HG02852 (cell line): Measurements from ENCODE around the gene CUBN.
"Not testable (repeated sequence)": the region's sequence is repeated elsewhere in the genome, so short reads cannot be mapped to it uniquely, and the experiment has no call there.

Source experiments
- ATAC-seq: cut with Tn5 transposase; IDR thresholded peaks from one replicate; pipeline ENCODE4 v1.9.1; 2021; ENCODE audit warnings: mild to moderate bottlenecking, moderate library complexity; ENCODE audit not compliant: unreplicated experiment

Gene CUBN

DNA sequence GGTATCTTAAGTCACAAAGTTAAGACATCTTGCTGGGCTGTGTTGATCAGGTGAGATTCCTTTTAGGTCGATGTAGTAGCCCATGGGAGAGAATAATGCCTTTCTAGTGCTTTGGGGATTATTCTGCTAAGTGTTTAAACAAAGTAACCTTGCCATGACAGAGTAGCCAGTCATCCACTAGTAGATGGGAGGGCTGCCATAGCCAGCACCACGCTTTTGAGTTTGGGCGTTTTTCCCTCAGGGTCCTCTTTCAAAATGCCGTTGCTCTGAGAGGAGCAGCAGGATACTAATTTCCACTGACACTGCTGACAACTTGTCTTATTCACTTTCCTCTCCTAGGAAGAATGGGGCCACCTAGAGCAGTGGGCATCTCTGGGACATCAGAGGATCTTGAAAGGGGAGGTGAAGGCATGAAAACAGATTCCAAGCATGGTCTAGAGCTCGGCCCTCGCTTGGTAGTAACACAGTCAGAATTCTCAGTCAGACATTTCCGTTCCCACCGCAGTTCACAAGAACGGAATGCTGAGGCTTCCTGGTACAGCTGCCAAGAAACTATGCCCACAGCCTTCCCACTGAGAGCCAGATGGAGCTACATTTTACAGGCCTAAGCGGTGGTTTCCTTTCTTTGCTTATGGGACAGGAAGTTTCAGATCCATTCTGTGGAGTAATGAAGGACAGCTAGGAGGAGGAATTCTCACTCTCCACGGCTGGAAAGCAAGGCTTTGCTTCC lies 297.1 kb downstream of the CUBN start:
- ATAC-seq, result no peak

DNA sequence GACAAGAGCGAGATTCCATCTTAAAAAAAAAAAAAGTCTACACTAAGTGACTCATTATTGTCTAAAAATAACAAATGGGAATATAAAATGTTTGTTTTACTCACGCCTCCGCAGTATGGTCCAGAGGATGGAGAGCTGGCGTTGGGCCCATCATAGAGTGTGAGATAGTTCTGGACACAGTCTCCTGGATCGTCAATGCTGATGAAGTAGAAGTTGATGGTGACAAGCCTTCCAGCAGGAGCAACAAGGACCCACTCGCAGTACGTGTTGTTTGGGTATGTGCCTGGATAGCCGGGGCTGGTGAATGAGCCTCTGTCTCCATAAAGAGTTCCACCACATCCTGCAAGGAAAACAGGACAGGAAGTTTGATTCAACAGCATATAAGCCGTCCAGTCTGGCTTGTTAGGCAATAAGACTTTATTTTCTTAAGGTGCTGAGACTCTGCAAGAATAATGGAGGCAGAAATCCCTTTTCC lies 300.9 kb downstream of the CUBN start:
- no peak for ATAC-seq

DNA sequence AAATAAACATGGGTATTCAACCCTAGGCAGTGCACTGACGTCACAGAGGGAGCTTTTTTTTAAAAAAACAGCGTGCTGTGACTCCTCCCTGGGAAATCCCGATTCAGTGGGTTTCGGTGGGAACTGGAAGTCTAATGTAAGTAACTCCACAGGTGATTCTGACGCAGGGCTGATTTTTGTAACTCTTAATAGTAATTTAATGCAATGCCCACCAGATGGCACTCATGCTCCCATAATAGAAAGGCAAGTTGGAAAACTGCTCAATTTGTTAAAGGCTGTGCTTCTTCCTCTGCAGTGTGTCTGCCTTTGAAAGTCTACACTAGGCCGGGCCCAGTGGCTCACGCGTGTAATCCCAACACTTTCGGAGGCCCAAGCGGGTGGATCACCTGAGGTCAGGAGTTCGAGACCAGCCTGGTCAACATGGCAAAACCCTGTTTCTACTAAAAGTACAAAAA lies 301.5 kb downstream of the CUBN start:
- ATAC-seq, result peak; percentile 78

DNA sequence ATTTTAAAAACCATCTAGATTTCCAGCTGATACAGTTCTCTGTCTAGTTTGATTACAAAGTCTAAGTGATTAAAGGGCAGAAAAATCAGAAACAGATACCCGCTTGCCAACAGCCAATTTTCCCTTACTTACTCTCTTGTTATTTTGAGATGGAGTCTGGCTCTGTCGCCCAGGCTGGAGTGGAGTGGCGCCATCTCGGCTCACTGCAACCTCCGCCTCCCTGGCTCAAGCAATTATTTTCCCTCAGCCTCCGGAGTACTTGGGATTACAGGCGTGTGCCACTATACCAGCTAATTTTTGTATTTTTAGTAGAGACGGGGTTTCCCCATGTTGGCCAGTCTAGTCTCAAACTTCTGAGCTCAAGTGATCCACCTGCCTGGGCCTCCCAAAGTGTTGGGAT lies 302.1 kb downstream of the CUBN start:
- not testable (repeated sequence) for ATAC-seq

DNA sequence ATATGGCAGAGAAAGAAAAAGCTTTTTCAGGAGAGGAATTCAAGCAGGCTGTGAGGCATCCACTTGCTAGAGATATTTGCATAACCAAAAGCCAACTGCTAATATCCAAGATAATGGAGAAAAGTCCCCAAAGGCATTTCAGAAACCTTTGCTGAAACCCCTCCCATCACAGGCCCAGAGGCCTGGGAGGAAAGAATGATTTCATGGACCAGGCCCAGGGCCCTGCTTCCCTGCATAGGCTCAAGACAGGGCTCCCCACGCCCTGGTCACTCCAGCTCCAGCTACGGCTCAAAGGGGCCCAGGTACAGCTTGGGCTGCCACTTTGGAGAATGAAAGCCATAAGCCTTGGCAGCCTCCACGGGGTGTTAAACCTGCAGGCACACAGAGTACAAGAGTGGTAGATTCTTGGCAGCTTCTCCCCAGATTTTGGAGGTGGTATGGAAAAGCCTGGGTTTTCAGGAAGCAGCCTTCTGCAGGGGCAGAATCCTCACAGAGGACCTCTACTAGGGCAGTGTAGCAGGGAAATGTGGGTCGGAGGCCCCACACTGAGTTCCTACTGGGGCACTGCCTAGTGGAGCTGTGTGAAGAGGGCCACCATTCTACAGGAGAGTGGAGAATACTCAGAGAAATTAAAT lies 306.8 kb downstream of the CUBN start:
- ATAC-seq, result no peak

DNA sequence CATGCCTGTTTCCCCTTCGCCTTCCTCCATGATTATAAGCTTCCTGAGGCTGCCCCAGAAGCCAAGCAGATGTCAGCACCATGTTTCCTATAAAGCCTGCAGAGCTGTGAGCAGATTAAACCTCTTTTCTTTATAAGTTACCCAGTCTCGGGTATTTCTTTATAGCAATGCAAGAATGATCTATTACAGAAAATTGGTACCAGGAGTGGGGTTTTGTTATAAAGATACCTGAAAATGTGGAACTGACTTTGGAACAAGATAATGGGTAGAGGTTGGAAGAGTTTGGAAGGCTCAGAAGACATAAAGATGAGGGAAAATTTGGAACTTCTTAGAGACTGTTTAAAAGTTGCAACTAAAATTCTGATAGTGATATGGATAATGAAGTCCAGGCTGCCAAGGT lies 307.6 kb downstream of the CUBN start:
- ATAC-seq, result no peak

DNA sequence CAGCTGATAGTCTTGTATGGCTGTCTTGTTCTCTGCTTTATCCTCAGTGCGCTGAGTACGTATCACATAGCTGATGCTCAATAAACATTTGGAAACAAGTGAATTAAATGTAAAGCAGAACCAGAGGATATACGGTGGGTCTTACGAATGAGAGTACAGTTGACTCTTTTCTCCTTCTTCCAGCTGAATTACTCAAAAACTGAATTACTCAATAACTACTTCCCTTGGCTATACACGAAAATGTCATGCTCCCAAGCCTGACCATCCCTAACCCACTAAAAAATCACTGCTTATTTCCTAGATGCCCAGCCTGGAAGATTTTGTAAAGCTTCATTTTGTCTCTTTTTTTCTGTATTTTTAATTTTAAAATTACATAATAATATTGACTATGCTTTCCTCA lies 309.2 kb downstream of the CUBN start:
- ATAC-seq, result no peak

DNA sequence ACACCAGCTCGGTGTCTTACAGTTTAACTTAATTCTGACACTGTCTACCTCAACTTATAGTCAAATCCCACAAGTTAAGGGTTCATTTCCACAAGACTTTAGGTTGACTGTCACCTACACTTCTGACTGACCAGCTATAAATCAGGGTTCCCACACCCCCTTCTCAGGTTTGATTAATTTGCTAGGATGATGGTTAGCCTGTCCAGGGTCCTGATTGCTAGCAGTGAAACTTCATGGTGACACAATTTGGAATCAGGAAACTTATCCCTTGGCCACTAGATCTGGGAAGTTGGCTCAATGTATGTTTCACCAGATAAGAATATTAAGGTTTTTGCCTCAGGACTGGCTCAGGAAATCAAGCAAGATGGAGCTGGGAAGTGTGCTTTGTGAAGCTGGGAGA lies 309.6 kb downstream of the CUBN start:
- ATAC-seq, result no peak

DNA sequence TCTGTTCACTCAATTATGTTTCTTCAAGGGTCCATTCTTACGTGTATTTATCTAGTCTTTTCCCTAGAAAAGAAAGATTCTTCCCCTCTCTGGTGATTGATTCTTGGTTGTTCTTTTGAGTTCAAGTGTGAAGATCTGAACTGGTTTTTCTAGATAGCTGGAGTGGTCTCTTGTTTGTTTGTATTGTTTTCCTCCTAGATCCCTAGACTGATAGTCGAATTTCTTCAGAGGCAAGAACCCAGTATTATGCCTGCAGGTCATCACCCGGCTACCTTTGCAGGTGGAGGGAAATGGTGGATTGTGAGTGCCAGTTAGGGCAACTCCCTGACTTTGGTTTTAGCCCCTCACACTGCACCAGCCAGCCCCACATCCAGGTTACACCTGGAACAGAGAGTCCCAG lies 310.2 kb downstream of the CUBN start:
- ATAC-seq, result no peak

DNA sequence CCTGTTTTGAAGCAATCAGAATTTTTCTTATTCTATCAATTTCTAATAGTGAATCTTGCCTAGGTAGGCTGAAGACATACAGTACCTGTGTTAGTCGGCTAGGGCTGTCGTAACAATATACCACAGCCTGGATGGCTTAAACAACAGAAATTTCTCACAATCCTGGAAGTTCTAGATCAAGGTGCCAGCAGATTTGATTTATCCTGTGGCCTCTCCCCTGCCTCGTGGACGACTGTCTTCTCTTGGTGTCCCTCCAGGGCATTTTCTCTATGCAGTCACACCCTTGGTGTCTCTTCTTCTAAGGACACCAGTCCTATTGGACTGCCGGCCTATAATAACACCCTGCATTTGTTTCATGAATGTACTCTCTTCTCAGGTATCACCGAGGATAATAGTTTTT lies 310.6 kb downstream of the CUBN start:
- no peak for ATAC-seq

DNA sequence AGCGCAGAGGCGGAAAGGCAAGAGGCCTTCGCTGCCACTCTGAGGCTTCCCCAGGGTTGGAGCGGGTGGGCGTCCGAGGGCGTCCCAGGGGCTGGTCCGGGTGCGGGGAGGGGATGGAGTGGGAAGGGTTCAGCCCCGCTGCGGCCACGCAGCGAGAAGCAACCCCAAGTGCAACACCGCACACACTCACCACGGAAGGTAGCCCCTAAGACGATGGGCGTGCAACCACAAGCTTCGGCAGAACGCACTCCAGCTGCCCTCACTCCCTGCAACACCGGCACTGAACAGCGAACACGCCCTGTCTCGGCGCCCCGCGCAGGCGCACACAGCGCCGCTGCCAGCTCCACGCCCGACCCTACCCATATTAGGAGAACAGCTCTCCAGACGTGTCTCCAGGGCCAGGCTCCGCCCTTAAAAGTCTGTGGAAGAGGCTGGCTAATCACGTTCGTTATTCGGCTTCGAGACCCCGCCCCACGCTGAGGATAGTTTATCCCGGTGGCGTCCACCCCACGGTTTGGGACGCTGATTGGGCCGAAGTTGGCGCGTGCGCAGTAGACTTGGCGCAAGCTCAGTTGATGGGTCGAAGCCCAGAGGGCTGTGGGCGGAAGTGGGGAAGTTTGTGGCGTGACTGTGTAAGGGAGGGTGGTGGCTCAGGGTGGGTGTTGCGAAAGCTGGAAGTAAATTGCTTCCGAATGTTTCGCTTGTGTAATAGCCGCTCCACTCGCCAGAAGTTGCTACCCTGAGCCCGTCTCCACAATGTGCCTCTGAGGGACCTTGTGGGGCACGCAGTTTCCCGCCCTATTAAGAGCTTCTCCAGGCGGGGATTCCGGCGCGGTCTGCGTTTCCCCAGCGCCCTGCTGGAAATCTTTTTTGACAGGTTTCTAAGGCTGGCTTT lies 312.2 kb downstream of the CUBN start, which contains the start of gene RSU1:
Gene RSU1, minus strand, starts transcription at position 300 of the 895 bp plus-strand sequence. CDS start 343 bp downstream, outside the sequence.
- ATAC-seq, result peak; percentile 97

DNA sequence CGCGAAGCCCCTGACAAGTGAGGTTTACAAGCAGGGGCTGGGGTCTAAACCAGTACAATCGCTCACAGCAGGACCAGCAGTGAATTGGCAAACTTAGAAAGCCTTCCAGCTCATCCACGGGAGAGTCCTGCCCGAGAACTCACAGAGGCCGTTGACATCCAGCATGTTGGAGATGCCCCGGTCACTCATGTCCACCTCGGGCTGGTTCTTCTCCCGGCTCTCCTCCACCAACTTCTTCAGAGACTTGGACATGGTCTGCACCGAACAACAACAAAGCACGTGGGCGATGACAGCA lies 312.8 kb downstream of the CUBN start:
- no peak for ATAC-seq

DNA sequence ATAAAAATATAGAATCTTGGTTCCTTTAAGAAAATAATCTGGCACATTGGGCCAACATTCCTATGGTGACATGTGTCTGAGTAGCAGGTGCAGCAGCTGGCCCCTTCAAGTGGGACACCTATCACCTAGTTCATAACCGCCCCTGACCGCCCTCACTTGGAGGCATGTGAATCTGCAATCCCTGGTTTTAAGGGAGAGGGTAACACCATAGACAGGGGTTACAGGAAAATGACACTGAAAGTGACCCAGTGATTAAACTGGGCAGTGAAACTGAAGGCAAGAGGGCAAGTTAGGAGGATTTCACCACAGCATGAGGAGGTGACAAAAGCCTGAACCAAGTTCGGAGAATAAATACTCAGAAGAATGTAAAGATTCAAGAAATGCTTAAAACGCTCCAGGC lies 313.4 kb downstream of the CUBN start:
- ATAC-seq, result no peak

DNA sequence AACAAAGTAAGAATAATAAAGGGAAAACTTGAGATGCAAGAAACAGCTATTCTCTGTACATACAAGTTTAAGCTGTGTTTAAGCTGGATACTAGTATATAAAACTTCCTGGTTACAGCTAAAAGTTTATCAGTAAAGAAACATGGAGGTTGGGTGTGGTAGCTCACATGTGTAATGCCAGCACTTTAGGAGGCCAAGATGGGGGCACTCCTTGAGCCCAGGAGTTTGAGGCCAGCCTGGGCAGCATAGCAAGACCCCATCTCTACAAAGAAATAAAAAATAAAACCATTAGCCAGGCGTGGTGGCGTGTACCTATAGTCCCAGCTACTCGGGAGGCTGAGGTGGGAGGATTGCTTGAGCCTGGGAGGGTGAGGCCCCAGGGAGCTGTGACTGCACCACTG lies 315.6 kb downstream of the CUBN start:
- no peak for ATAC-seq

DNA sequence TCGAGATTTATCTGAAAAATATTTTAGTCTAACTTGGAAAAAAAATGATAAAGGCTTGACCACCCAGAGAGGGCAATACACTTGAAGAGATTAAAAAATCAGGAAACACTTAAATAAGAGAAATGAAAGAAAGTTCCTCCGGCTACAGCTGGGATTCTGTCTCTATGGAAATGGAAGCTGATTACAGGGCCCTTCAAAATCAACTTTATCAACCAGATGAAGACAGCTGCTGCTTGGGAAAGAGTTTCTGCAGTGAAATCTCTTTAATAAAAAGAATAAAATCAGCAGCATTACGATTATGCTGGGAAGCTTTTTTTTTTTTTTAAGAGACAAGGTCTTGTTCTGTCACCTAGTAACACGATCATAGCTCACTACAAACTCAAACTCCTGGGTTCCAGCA lies 316.9 kb downstream of the CUBN start:
- no peak for ATAC-seq

DNA sequence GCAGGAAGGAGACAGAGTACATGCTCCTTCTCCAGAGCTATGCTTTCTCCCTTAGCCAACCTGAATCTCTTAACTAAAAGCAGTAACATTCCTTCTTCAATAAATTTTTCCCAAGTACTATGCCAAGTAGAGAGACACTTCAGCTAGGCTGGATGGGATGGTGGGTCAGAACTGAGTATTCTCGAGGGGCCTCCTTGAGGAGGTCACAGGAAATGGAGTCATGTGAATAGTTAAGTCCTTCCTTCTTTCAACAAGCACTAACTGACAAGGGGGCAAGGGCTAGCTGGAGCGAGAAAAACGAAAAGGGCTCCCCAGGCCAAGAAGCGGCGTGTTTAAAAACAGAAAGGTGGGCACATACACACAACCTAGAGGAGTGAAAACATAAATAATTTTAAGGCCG lies 317.8 kb downstream of the CUBN start:
- ATAC-seq, result no peak

DNA sequence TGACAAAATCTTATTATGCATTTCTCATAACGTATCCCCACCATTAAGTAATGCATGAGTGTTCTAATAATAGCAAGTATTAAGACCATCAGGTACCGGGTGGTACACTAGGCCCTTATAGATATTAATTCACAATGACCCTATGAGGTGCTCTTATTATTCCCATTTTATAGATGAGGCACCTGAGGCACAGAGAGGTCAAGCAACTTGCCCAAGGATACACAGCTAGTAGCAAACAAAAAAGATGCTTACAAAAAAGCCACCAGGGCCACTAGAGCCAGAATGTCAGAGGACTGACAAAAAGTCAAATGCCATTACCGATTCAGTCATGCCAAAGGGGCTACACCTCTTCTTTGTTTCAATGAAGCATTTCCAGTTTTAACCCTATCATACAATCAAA lies 318.3 kb downstream of the CUBN start:
- ATAC-seq, result no peak

DNA sequence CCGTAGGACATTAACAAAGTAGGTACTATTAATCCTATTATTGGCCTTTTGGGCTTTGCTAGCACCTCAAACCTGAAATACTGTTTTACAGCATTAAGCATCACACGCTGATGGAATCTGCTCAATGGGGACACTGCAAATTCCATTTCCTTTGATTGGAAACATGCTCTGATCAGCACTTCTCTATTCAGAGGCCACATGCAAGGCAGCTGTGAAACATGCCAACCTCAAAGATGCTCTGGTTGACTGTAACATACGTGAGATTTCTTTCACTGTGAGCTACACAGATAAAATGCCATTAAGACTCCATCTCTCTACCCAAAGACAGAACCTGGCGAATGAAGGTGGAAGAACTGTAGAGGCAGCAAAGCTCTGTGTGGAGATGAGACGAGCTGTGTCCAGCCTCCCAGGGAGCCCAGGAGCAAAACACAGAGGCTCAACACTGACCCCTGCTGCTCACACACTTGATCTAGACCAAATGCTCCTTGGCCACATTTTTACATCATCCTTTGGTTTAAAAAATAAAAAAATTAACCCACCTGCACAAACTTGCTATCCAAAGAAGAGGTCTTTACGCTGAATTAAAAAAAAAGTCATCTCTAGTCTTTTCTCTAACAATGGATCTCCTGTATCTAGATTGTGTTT lies 320.4 kb downstream of the CUBN start:
- peak; percentile 93 for ATAC-seq

DNA sequence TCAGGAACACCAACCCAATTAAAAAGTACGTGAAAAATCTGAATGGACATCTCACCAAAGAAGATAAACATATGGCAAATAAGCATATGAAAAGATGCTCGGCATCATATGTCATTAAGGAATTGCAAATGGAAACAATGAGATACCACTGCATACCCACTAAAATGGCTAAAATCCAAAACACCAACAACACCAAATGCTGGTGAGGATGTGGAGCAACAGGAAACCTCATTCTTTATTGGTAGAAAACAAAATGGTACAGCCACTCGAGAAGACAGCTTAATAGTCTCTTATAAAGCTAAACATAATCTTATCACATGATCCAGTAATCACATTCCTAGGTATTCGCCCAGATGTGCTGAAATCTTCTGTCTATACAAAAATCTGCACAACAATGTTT lies 325.5 kb downstream of the CUBN start:
- ATAC-seq, result no peak

DNA sequence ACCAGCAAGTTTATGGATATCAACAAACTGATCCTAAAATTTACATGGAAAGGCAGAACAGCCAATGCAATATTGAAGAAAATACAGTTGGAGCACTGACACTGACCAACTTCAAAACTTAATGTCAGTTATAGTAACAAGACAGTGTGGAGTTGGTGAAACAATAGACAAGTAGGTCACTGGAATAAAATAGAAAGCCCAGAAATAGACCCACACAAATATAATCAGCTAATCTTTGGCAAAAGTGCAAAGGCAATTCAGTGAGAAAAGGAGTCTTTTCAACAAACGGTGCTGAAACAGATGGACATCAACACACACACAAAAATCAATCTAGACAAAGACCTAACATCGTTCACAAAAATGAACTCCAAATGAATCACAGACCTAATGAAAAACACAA lies 326.1 kb downstream of the CUBN start:
- ATAC-seq, result no peak

DNA sequence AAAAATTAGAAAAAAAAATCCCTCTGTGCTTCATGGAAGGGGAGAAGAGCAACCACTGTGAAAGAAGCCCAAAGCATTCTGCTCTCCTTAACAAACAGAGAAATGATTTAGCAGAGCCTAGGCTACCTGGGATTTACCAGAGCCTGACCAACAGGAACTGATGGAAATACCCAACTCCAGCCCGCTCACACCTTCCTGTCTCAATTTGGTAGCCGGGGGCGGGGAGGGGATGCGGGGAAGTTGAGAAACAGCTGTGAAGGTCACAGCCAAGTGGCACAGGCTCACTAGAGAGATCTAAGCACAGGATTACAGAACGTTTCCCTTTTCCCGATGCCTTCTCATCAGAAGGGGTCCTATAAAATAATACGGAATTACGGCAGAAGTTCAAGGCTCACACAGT lies 330.0 kb downstream of the CUBN start:
- peak; percentile 91 for ATAC-seq
